HEK293 (cell line): ENCODE data around the gene PROM2.
A peak's percentile ranks its signal among the peaks of the same experiment; 100 is the strongest.

Experiments used
- CTCF ChIA-PET: fragments of 350-600 bp; formaldehyde crosslinking; extraction: SDS; loops from one replicate; lab custom pipeline; 2021; ENCODE audit warnings: antibody characterized with exemption; lab: Yijun Ruan, JAX
- POLR2A ChIA-PET: fragments of 300-600 bp; formaldehyde crosslinking; extraction: SDS; loops from one replicate; lab custom pipeline; 2020; ENCODE audit warnings: antibody characterized with exemption, inconsistent platforms; lab: Yijun Ruan, JAX
- H3K27ac ChIP-seq: fragments of 200-500 bp; sonication (Bioruptor generic); 2 replicates; pipeline ENCODE4 v1.5.1; 2014; ENCODE audit warnings: low read depth, low read length, control low read depth, inconsistent platforms; ENCODE audit errors: extremely low read depth
- H3K36me3 ChIP-seq, 2 experiments: fragments of 200-500 bp in 1 of 2; sonication (Bioruptor generic) in 1 of 2; 1 replicate in 1 of 2; 2 replicates in 1 of 2; pipeline ENCODE4 v1.5.1; 2014 to 2017; ENCODE audit warnings: inconsistent platforms in 2 of 2, low read length in 2 of 2; ENCODE audit not compliant: control insufficient read depth in 2 of 2, insufficient read depth in 1 of 2
- H3K4me1 ChIP-seq: fragments of 200-500 bp; sonication (Bioruptor generic); 2 replicates; pipeline ENCODE4 v1.5.1; 2014; ENCODE audit warnings: mild to moderate bottlenecking, low read length, inconsistent platforms; ENCODE audit not compliant: control insufficient read depth, insufficient read depth
- H3K4me3 ChIP-seq: 2 replicates; pipeline ENCODE4 v1.5.1; 2011; ENCODE audit warnings: low read depth, mild to moderate bottlenecking, control low read depth, low read length, moderate library complexity
- H3K9me3 ChIP-seq: fragments of 200-500 bp; sonication (Bioruptor generic); 2 replicates; pipeline ENCODE4 v1.5.1; 2014; ENCODE audit warnings: low read depth, low read length, inconsistent platforms; ENCODE audit not compliant: control insufficient read depth, insufficient read depth
- INSM2 ChIP-seq: fragments of 450-650 bp; formaldehyde crosslinking; IDR thresholded peaks from 2 replicates; pipeline ENCODE4 v1.5.1; 2016; ENCODE audit warnings: missing biosample characterization, missing genetic modification characterization
- KLF1 ChIP-seq: fragments of 450-650 bp; formaldehyde crosslinking; IDR thresholded peaks from 2 replicates; pipeline ENCODE4 v1.5.1; 2016; ENCODE audit warnings: missing biosample characterization, missing genetic modification characterization
- KLF7 ChIP-seq: fragments of 450-650 bp; formaldehyde crosslinking; IDR thresholded peaks from 2 replicates; pipeline ENCODE4 v1.5.1; 2016; ENCODE audit warnings: missing biosample characterization, missing genetic modification characterization, borderline replicate concordance
- MZF1 ChIP-seq: fragments of 450-650 bp; formaldehyde crosslinking; IDR thresholded peaks from 2 replicates; pipeline ENCODE4 v1.5.1; 2017; ENCODE audit warnings: missing biosample characterization, missing genetic modification characterization, borderline replicate concordance
- REPIN1 ChIP-seq: fragments of 450-650 bp; formaldehyde crosslinking; IDR thresholded peaks from 2 replicates; pipeline ENCODE4 v1.5.1; 2017; ENCODE audit warnings: missing biosample characterization, missing genetic modification characterization, low read depth
- REST ChIP-seq: fragments of 450-650 bp; formaldehyde crosslinking; IDR thresholded peaks from 2 replicates; pipeline ENCODE4 v1.5.1; 2016; ENCODE audit warnings: missing biosample characterization, missing genetic modification characterization
- ZBTB7A ChIP-seq: fragments of 450-650 bp; formaldehyde crosslinking; IDR thresholded peaks from 2 replicates; pipeline ENCODE4 v1.5.1; 2016; ENCODE audit warnings: low read depth, missing biosample characterization, missing genetic modification characterization
- ZNF148 ChIP-seq: fragments of 450-650 bp; formaldehyde crosslinking; IDR thresholded peaks from 2 replicates; pipeline ENCODE4 v1.5.0; 2017; ENCODE audit warnings: missing biosample characterization, missing genetic modification characterization, borderline replicate concordance
- ZNF248 ChIP-seq: fragments of 450-650 bp; formaldehyde crosslinking; IDR thresholded peaks from 2 replicates; pipeline ENCODE4 v1.5.1; 2017; ENCODE audit warnings: missing biosample characterization, missing genetic modification characterization
- ZNF302 ChIP-seq: fragments of 450-650 bp; formaldehyde crosslinking; IDR thresholded peaks from 2 replicates; pipeline ENCODE4 v1.5.1; 2016; ENCODE audit warnings: missing biosample characterization, missing genetic modification characterization, low read depth
- ZNF335 ChIP-seq: fragments of 450-650 bp; formaldehyde crosslinking; conservative IDR thresholded peaks from 2 replicates; pipeline ENCODE4 v1.5.1; 2016; ENCODE audit warnings: missing biosample characterization, missing genetic modification characterization
- ZNF354C ChIP-seq: fragments of 450-650 bp; formaldehyde crosslinking; IDR thresholded peaks from 2 replicates; pipeline ENCODE4 v1.5.1; 2016; ENCODE audit warnings: missing biosample characterization, missing genetic modification characterization, low read depth, borderline replicate concordance
- ZNF664 ChIP-seq: fragments of 450-650 bp; formaldehyde crosslinking; IDR thresholded peaks from 2 replicates; pipeline ENCODE4 v1.5.1; 2016; ENCODE audit warnings: missing biosample characterization, missing genetic modification characterization
- ZNF791 ChIP-seq: fragments of 450-650 bp; formaldehyde crosslinking; IDR thresholded peaks from 2 replicates; pipeline ENCODE4 v1.5.1; 2016; ENCODE audit warnings: missing biosample characterization, missing genetic modification characterization

Gene PROM2

GRCh38 chr2:95276244-95276887, 2.1 kb downstream of the PROM2 start (continued):
- TF ChIP-seq INSM2 (tag by site-specific recombination), result no peak
- TF ChIP-seq ZNF335 (tag by site-specific recombination), result no peak
- TF ChIP-seq ZNF664 (tag by site-specific recombination), result no peak
- TF ChIP-seq REST (tag by site-specific recombination), result no peak
- TF ChIP-seq ZNF302 (tag by site-specific recombination), result no peak
- TF ChIP-seq ZNF354C (tag by site-specific recombination), result no peak
- TF ChIP-seq ZNF248 (tag by site-specific recombination), result no peak

- TF ChIP-seq MZF1 (tag by site-specific recombination), result no peak
- H3K9me3 ChIP-seq, result no peaks in the 10 kb centered on the region
- ChIA-PET CTCF (no interaction called here), POLR2A (interaction anchor here (0.9 kb wide), 1 partner anchor 69 kb away, joined by 3 read pairs; no protein-coding TSS in a partner anchor)
- H3K27ac ChIP-seq, result no peak overlapping the region
- H3K4me1 ChIP-seq, result no peaks in the 10 kb centered on the region
- H3K4me3 ChIP-seq, result no peak overlapping the region
- no peaks in the 10 kb centered on the region for H3K36me3 ChIP-seq
Observed at GRCh38 chr2:95276888-95277245, 2.6 kb downstream of the PROM2 start.

DNA sequence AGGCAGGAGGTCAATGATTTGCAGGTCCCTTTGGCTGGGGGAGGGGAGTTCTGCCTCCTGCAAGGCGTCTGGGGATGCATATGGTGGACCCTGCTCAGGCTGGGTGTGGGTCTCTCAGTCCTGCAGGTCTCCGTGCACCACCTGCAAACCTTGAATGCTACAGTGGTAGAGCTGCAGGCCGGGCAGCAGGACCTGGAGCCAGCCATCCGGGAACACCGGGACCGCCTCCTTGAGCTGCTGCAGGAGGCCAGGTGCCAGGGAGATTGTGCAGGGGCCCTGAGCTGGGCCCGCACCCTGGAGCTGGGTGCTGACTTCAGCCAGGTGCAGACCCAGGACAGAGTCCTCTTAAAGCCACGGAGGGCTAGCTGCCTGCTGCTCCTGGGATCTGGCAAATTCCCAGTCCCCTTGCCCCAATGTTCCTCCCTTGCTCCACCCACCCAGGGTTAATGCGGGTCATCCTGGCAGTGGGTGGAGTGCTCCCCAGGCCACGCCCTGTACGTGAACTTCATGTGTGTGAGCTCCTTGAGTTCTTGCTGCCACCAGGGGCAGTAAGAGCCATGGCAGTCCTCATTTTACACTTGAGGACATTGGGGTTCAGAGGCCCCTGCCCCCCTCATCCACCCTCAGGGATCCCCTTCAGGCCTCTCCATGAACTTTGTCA, 3.1 kb downstream of the PROM2 start:
- TF ChIP-seq KLF1, result peak; percentile 86
- no peak for TF ChIP-seq ZBTB7A
- TF ChIP-seq ZNF148 (tag by site-specific recombination), result no peak
- TF ChIP-seq ZNF791 (tag by site-specific recombination), result no peak
- no peak for TF ChIP-seq KLF7 (tag by site-specific recombination)
- TF ChIP-seq REPIN1, result no peak
- no peak overlapping the region for H3K4me3 ChIP-seq
- no peaks in the 10 kb centered on the region for H3K36me3 ChIP-seq
- no peaks in the 10 kb centered on the region for H3K9me3 ChIP-seq
- POLR2A ChIA-PET, result interaction anchor here (0.9 kb wide), 1 partner anchor 68 kb away, joined by 3 read pairs; no protein-coding TSS in a partner anchor
- H3K4me1 ChIP-seq, result no peaks in the 10 kb centered on the region
- CTCF ChIA-PET, result interaction anchor here (0.7 kb wide), 1 partner anchor 15 kb away, joined by 3 read pairs; no protein-coding TSS in a partner anchor
- no peak overlapping the region for H3K27ac ChIP-seq
